ENCODE measurements around the gene MFAP5.

DNA sequence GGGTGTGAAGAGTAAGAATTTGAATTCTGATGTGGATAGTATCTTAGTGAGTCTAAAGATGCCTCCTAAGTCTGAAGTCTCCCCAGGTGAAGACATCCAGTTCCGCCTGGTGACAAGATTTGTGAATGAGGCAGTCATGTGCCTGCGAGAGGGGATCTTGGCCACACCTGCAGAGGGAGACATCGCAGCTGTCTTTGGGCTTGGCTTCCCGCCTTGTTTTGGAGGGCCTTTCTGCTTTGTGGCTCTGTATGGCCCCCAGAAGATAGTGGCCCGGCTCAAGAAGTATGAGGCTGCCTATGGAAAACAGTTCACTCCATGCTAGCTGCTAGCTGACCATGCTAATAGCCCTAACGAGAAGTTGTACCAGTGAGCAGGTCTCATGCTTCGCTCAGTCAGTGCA, 25.4 kb downstream of the MFAP5 start:
- TF ChIP-seq, protein P1, sequence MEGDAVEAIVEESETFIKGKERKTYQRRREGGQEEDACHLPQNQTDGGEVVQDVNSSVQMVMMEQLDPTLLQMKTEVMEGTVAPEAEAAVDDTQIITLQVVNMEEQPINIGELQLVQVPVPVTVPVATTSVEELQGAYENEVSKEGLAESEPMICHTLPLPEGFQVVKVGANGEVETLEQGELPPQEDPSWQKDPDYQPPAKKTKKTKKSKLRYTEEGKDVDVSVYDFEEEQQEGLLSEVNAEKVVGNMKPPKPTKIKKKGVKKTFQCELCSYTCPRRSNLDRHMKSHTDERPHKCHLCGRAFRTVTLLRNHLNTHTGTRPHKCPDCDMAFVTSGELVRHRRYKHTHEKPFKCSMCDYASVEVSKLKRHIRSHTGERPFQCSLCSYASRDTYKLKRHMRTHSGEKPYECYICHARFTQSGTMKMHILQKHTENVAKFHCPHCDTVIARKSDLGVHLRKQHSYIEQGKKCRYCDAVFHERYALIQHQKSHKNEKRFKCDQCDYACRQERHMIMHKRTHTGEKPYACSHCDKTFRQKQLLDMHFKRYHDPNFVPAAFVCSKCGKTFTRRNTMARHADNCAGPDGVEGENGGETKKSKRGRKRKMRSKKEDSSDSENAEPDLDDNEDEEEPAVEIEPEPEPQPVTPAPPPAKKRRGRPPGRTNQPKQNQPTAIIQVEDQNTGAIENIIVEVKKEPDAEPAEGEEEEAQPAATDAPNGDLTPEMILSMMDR (conservative IDR thresholded peaks at IDR 0.05): no peak
- TF ChIP-seq EZH2 (IDR thresholded peaks at IDR 0.05; ENCODE audit: low read depth): no peak

All from PC-9 (cell line).